Astrocyte of the cerebellum (primary cell): ENCODE measurements around the gene PIK3C2B.

Source experiments
- DNase-seq: peaks from one replicate; pipeline ENCODE4 v3.0.0-alpha.2; 2011; ENCODE audit warnings: low read depth
- H3K4me3 ChIP-seq: 2 replicates; pipeline ENCODE4 v1.5.1; 2011; ENCODE audit warnings: mild to moderate bottlenecking, low read depth, low read length, moderate library complexity
- CTCF ChIP-seq: IDR thresholded peaks from 2 replicates; pipeline ENCODE4 v1.5.1; 2012; ENCODE audit warnings: low read length, low read depth, moderate library complexity, mild to moderate bottlenecking; ENCODE audit errors: missing control alignments
- in situ Hi-C: cut with HindIII; loops from 2 replicates; pipeline ENCODE4 v1.10.0; 2017; ENCODE audit warnings: low sequenced_read_pairs

The PIK3C2B gene

GRCh38 chr1:204449678-204450280, 44.8 kb downstream of the PIK3C2B start:
- in situ Hi-C loops: no loop called here
- DNase-seq: no peak
- no peak for TF ChIP-seq CTCF
- no peak overlapping the region for H3K4me3 ChIP-seq

- no peak for TF ChIP-seq CTCF
- in situ Hi-C loops: no loop called here
- no peak for DNase-seq
- H3K4me3 ChIP-seq: no peak overlapping the region
Observed at GRCh38 chr1:204448991-204449677, 45.5 kb downstream of the PIK3C2B start.

- no peak for TF ChIP-seq CTCF
- DNase-seq: no peak
- H3K4me3 ChIP-seq: no peak overlapping the region
- in situ Hi-C loops: no loop called here
Observed at GRCh38 chr1:204448344-204448964, 46.2 kb downstream of the PIK3C2B start.

- in situ Hi-C loops: no loop called here
- TF ChIP-seq CTCF: no peak
- H3K4me3 ChIP-seq: no peak overlapping the region
- no peak for DNase-seq
Observed at GRCh38 chr1:204447736-204448135, 46.9 kb downstream of the PIK3C2B start.

- H3K4me3 ChIP-seq: no peak overlapping the region
- TF ChIP-seq CTCF: no peak
- in situ Hi-C loops: no loop called here
Observed at GRCh38 chr1:204447190-204447589, 47.4 kb downstream of the PIK3C2B start.

GRCh38 chr1:204446413-204447111, 48.0 kb downstream of the PIK3C2B start:
- in situ Hi-C loops: no loop called here
- DNase-seq: peak; percentile 23

More at GRCh38 chr1:204447190-204447589, 47.4 kb downstream of the PIK3C2B start:
- DNase-seq: no peak

More at GRCh38 chr1:204446413-204447111, 48.0 kb downstream of the PIK3C2B start:
- H3K4me3 ChIP-seq: no peak overlapping the region
- peak; percentile 79 for TF ChIP-seq CTCF
